BJ (cell line): ENCODE measurements around the gene BMAL1. TPM values are rescaled to one million over a fixed set of nuclear protein-coding genes. Genes with fewer than 3 reads are reported as not detected.

Source experiments
- CTCF ChIA-PET: fragments of 350-600 bp; formaldehyde crosslinking; extraction: SDS; loops from one replicate; lab custom pipeline; 2021; ENCODE audit warnings: antibody characterized with exemption, inconsistent platforms; lab: Yijun Ruan, JAX
- POLR2A ChIA-PET: fragments of 300-600 bp; sonication (Branson Sonifier 250); formaldehyde crosslinking; extraction: SDS; loops from one replicate; lab custom pipeline; 2021; ENCODE audit warnings: antibody characterized with exemption; lab: Charles Lee
- DNase-seq: peaks from one replicate; pipeline ENCODE4 v3.0.0-alpha.2; 2011; ENCODE audit warnings: low read depth
- H3K27me3 ChIP-seq: 2 replicates; pipeline ENCODE4 v1.6.0; 2011; ENCODE audit warnings: low read length; ENCODE audit not compliant: control insufficient read depth, insufficient read depth
- H3K36me3 ChIP-seq: 2 replicates; pipeline ENCODE4 v1.5.1; 2011; ENCODE audit warnings: low read length; ENCODE audit not compliant: control insufficient read depth, insufficient read depth
- H3K4me3 ChIP-seq: 2 replicates; pipeline ENCODE4 v1.5.1; 2011; ENCODE audit warnings: low read depth, mild to moderate bottlenecking, control low read depth, low read length
- CTCF ChIP-seq: IDR thresholded peaks from 2 replicates; pipeline ENCODE4 v1.5.1; 2011; ENCODE audit warnings: low read depth, mild to moderate bottlenecking, control low read depth, inconsistent platforms, low read length, moderate library complexity; ENCODE audit not compliant: insufficient read depth
- polyA plus RNA-seq: library from polyadenylated mRNA; depleted of rRNA; stranded (reverse); fragments of >200 nt; gene quantifications from 2 replicates; pipeline ENCODE4 v1.2.3, GENCODE V29; 2011

BMAL1 gene
- polyA plus RNA-seq, 1 experiment: 6.1 TPM

- CTCF ChIA-PET: no interaction called here
- no peak for TF ChIP-seq CTCF
- no peaks in the 10 kb centered on the region for H3K27me3 ChIP-seq
Observed at GRCh38 chr11:13309156-13309555, 31.6 kb downstream of the BMAL1 start.

GRCh38 chr11:13310443-13310842, 32.9 kb downstream of the BMAL1 start:
- TF ChIP-seq CTCF: no peak
- POLR2A ChIA-PET: no interaction called here
- CTCF ChIA-PET: interaction anchor here (0.9 to 1.5 kb wide), 2 partner anchors 12 to 20 kb away, joined by 3 to 4 read pairs; no protein-coding TSS in a partner anchor
- no peak for DNase-seq
- Histone ChIP-seq H3K4me3 (no peak overlapping the region), H3K36me3 (no peaks in the 10 kb centered on the region), H3K27me3 (no peaks in the 10 kb centered on the region; the same call in 1 of the 2 replicates)

More at GRCh38 chr11:13309156-13309555, 31.6 kb downstream of the BMAL1 start:
- POLR2A ChIA-PET: no interaction called here
- DNase-seq: no peak
- no peaks in the 10 kb centered on the region for H3K36me3 ChIP-seq
- H3K4me3 ChIP-seq: no peak overlapping the region

GRCh38 chr11:13311570-13311969, 34.0 kb downstream of the BMAL1 start:
- Histone ChIP-seq H3K36me3 (no peaks in the 10 kb centered on the region), H3K27me3 (no peaks in the 10 kb centered on the region; the same call in 1 of the 2 replicates), H3K4me3 (no peak overlapping the region)
- no peak for TF ChIP-seq CTCF
- no peak for DNase-seq
- CTCF ChIA-PET: no interaction called here
- POLR2A ChIA-PET: no interaction called here

GRCh38 chr11:13313005-13313819, 35.6 kb downstream of the BMAL1 start:
- TF ChIP-seq CTCF: no peak
- ChIA-PET CTCF (interaction anchor here (0.8 to 4.5 kb wide), 4 partner anchors 11 to 62 kb away, joined by 3 to 23 read pairs (median 4); no protein-coding TSS in a partner anchor), POLR2A (no interaction called here)
- Histone ChIP-seq H3K27me3 (no peaks in the 10 kb centered on the region; the same call in 1 of the 2 replicates), H3K4me3 (no peak overlapping the region), H3K36me3 (no peaks in the 10 kb centered on the region)
- no peak for DNase-seq

GRCh38 chr11:13314676-13315394, 37.2 kb downstream of the BMAL1 start:
- no peaks in the 10 kb centered on the region; the same call in 1 of the 2 replicates for H3K27me3 ChIP-seq
- no peaks in the 10 kb centered on the region for H3K36me3 ChIP-seq
- no peak overlapping the region for H3K4me3 ChIP-seq
- no peak for DNase-seq
- no peak for TF ChIP-seq CTCF
- ChIA-PET POLR2A (no interaction called here), CTCF (interaction anchor here (1.0 to 4.5 kb wide), 3 partner anchors 12 to 105 kb away, joined by 3 to 23 read pairs (median 3); no protein-coding TSS in a partner anchor)
